Fibroblast of lung (primary cell): ENCODE results near the gene FNDC7. TPM values are rescaled to one million over a fixed set of nuclear protein-coding genes. Genes with fewer than 3 reads are reported as not detected.

Source experiments
- DNase-seq, 2 donors: peaks; one replicate each; pipeline versions ENCODE4 v3.0.0 to v3.0.0-alpha.2; 2010; ENCODE audit warnings: low read depth in 2 of 2
- H2AFZ ChIP-seq: 2 replicates; pipeline ENCODE4 v1.5.1; 2012; ENCODE audit warnings: low read length, control low read depth, inconsistent platforms
- H3K27ac ChIP-seq: 2 replicates; pipeline ENCODE4 v1.5.1; 2011; ENCODE audit warnings: low read length, control low read depth; ENCODE audit not compliant: insufficient read depth
- H3K27me3 ChIP-seq: 2 replicates; pipeline ENCODE4 v1.5.1; 2011; ENCODE audit warnings: mild to moderate bottlenecking, low read length; ENCODE audit not compliant: control insufficient read depth, insufficient read depth
- H3K36me3 ChIP-seq: 2 replicates; pipeline ENCODE4 v1.5.1; 2011; ENCODE audit warnings: low read length; ENCODE audit not compliant: control insufficient read depth, insufficient read depth
- H3K4me1 ChIP-seq: 2 replicates; pipeline ENCODE4 v1.5.1; 2011; ENCODE audit warnings: low read length; ENCODE audit not compliant: control insufficient read depth, insufficient read depth; ENCODE audit errors: extremely low read depth
- H3K4me2 ChIP-seq: 2 replicates; pipeline ENCODE4 v1.5.1; 2011; ENCODE audit warnings: low read length, control low read depth; ENCODE audit not compliant: insufficient read depth; ENCODE audit errors: extremely low read depth
- H3K4me3 ChIP-seq, 4 experiments: fragments of 200-600 bp in 1 of 4; sonication (generic) in 1 of 4; replicated peaks in 1 of 4; 2 replicates each; pipeline ENCODE4 v1.5.1; 2011 to 2016; ENCODE audit warnings: low read length in 4 of 4, low read depth in 3 of 4, mild to moderate bottlenecking in 3 of 4, control low read depth in 2 of 4, inconsistent platforms in 1 of 4, mixed read lengths in 1 of 4; ENCODE audit not compliant: insufficient read depth in 1 of 4; ENCODE audit errors: control extremely low read depth in 1 of 4
- H3K79me2 ChIP-seq: 2 replicates; pipeline ENCODE4 v1.5.1; 2012; ENCODE audit warnings: mild to moderate bottlenecking, low read length, inconsistent platforms; ENCODE audit not compliant: control insufficient read depth, insufficient read depth
- H3K9ac ChIP-seq: 2 replicates; pipeline ENCODE4 v1.5.1; 2011; ENCODE audit warnings: mild to moderate bottlenecking, low read length, control low read depth; ENCODE audit not compliant: insufficient read depth
- H3K9me3 ChIP-seq: 2 replicates; pipeline ENCODE4 v1.5.1; 2012; ENCODE audit warnings: low read depth, low read length; ENCODE audit not compliant: control insufficient read depth, insufficient read depth
- H4K20me1 ChIP-seq: 2 replicates; pipeline ENCODE4 v1.5.1; 2011; ENCODE audit warnings: low read length; ENCODE audit not compliant: control insufficient read depth, insufficient read depth; ENCODE audit errors: extremely low read depth
- EZH2 ChIP-seq: IDR thresholded peaks from 2 replicates; pipeline ENCODE4 v1.5.1; 2012; ENCODE audit warnings: low read length, control low read depth, mild to moderate bottlenecking; ENCODE audit errors: missing control alignments
- polyA plus RNA-seq, 2 donors: library from polyadenylated mRNA; depleted of rRNA in 1 of 2; stranded (reverse) in 1 of 2; unstranded in 1 of 2; fragments of >200 nt; gene quantifications; 2 replicates each; pipeline ENCODE4 v1.2.1, GENCODE V29; 2011 to 2012; ENCODE audit warnings: missing spikeins in 1 of 2
- total RNA-seq: library from RNA; depleted of rRNA; stranded (reverse); fragments of >200 nt; gene quantifications from 2 replicates; pipeline ENCODE4 v1.2.1, GENCODE V29; 2014
- TF ChIP-seq, protein P1 (sequence below), 2 donors: IDR thresholded peaks in 1 of 2; conservative IDR thresholded peaks in 1 of 2; 1 replicate in 1 of 2; 2 replicates in 1 of 2; pipeline ENCODE4 v1.5.1; 2011 to 2012; ENCODE audit warnings: low read length in 2 of 2, control low read depth in 1 of 2, inconsistent platforms in 1 of 2, low read depth in 1 of 2, mild to moderate bottlenecking in 1 of 2

The FNDC7 gene
- total and polyA plus RNA-seq, 2 donors (not counting 1 experiment from before 2014, with no cell fraction given): 0.06 to 0.17 TPM

DNA sequence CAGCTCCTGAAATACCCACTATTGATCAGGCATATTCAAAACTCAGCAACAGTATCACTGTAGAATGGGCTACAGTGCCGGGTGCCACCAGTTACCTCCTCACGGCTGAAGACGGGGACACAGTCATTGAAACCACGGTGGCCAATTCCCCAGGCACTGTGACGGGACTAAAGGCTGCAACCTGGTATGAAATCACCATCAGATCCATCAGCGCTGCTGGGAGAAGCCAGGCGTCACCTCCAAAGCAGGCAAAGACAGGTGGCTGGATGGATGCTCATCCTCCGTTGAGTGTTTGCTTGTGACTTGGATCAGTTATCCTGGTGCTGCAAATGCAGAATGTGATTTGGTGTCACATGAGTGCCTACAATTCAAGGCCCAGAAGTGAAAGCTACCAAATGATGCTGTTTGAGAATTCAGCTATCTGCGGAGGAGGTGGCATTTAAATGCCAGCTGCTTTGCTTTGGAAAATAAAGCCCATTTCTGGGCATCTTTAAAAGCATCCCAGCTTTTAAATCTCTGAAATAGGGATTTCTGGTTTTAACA, 5.1 kb downstream of the FNDC7 start:
- TF ChIP-seq EZH2: no peak
- TF ChIP-seq, protein P1, sequence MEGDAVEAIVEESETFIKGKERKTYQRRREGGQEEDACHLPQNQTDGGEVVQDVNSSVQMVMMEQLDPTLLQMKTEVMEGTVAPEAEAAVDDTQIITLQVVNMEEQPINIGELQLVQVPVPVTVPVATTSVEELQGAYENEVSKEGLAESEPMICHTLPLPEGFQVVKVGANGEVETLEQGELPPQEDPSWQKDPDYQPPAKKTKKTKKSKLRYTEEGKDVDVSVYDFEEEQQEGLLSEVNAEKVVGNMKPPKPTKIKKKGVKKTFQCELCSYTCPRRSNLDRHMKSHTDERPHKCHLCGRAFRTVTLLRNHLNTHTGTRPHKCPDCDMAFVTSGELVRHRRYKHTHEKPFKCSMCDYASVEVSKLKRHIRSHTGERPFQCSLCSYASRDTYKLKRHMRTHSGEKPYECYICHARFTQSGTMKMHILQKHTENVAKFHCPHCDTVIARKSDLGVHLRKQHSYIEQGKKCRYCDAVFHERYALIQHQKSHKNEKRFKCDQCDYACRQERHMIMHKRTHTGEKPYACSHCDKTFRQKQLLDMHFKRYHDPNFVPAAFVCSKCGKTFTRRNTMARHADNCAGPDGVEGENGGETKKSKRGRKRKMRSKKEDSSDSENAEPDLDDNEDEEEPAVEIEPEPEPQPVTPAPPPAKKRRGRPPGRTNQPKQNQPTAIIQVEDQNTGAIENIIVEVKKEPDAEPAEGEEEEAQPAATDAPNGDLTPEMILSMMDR (conservative IDR thresholded peaks at IDR 0.05 in 1 of 2, IDR thresholded peaks at IDR 0.05 in 1 of 2; ENCODE audit: low read depth in 1 of 2, low read length in 2 of 2): no peak
- no peak overlapping the region for H3K4me2 ChIP-seq
- H3K27ac ChIP-seq: no peak overlapping the region
- no peaks in the 10 kb centered on the region for H3K9me3 ChIP-seq
- no peaks in the 10 kb centered on the region for H4K20me1 ChIP-seq
- no peak overlapping the region for H2AFZ ChIP-seq
- H3K9ac ChIP-seq: no peak overlapping the region
- H3K27me3 ChIP-seq: no peaks in the 10 kb centered on the region
- H3K36me3 ChIP-seq: no peaks in the 10 kb centered on the region
- DNase-seq: no peak
- peaks cover 21% of the 10 kb centered on the region for H3K4me1 ChIP-seq
- no peaks in the 10 kb centered on the region for H3K79me2 ChIP-seq
- H3K4me3 ChIP-seq: no peak overlapping the region

DNA sequence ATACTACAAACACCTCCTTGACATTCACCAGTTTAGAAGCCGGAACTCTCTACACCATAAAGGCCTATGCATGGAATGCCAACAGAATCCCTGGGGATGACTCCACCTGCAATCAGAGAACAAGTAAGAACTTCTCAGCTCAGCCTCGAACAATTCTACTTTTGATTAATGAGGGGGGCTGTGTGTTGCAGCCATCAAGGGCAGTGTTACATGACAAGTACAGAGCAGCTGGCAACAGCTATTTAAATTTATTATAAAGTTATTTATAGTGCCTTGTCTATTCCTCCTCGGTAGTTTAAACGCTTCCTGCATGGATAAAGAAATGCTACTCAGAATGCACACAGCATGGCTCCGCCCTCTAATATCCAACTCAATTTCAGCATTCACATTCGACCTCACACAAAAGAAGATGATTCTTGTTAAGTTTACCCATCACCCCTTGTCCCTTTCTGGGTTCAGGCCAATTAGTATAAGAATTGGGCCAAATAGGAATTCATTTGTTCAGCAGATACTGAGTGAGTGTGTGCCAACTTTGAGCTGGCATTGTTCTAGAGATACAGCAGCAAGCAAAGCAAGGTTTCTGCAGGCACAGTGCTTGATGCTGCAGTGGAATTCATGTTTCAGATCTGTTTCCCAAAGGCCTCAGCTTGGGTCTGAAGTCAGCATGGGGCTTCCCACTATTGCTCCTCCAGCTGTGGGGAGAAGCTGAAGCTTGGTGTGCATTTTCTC, 6.4 kb downstream of the FNDC7 start:
- no peak for TF ChIP-seq EZH2
- TF ChIP-seq, protein P1 (conservative IDR thresholded peaks at IDR 0.05 in 1 of 2, IDR thresholded peaks at IDR 0.05 in 1 of 2; ENCODE audit: low read depth in 1 of 2, low read length in 2 of 2): no peak
- Histone ChIP-seq H3K79me2 (no peaks in the 10 kb centered on the region), H3K4me1 (peaks cover 21% of the 10 kb centered on the region), H3K9me3 (no peaks in the 10 kb centered on the region), H3K9ac (no peak overlapping the region), H2AFZ (peak overlapping the region; percentile 53), H3K4me2 (peak overlapping the region; percentile 66), H3K4me3 (no peak overlapping the region), H3K27ac (peak overlapping the region; percentile 88), H4K20me1 (no peaks in the 10 kb centered on the region), H3K36me3 (no peaks in the 10 kb centered on the region), H3K27me3 (no peaks in the 10 kb centered on the region)
- no peak for DNase-seq

DNA sequence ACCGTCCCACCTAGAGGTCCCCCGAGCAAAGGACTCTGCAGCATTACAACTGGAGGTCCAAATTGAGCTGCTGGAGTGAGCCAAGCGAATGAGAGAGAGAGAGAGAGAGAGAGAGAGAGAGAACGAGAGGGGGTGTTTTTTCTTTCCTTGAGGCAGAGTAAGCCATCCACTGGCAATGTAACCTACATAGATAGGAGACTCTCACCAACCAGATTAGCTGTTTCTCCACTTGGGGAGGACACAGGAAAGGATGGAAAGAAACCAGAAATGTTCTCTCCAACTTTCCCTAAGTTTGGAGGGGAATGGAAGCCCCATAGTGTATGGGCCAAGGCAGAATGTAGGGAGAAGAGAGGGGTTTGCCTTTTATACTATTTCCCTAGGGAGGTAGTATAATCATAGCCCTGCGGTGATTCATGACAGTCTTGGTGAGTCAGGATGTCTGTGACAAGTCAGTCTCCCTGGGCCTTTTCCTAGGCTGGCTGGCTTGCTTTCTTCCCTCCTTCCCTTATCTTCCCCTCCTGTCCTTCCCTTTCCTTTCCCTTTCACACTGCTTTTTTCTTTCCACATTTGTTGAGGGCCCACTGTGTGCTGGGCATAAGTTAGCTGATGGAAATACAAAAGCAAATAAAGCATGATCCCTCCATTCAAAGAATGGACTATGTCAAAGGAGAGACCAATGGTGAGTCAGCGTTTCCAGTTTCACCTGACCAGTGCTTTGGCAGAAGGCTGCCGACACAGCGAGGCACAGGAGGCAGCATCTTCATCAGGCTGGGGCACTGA, 7.1 kb downstream of the FNDC7 start:
- Histone ChIP-seq H3K27ac (peak overlapping the region; percentile 88), H3K36me3 (no peaks in the 10 kb centered on the region), H2AFZ (peak overlapping the region; percentile 53), H3K9me3 (no peaks in the 10 kb centered on the region), H3K4me3 (no peak overlapping the region), H3K4me2 (peak overlapping the region; percentile 66), H3K9ac (no peak overlapping the region), H3K27me3 (no peaks in the 10 kb centered on the region), H3K4me1 (peaks cover 21% of the 10 kb centered on the region), H4K20me1 (no peaks in the 10 kb centered on the region), H3K79me2 (no peaks in the 10 kb centered on the region)
- peak; percentile 78 to 90 for DNase-seq
- no peak for TF ChIP-seq EZH2
- TF ChIP-seq, protein P1 (conservative IDR thresholded peaks at IDR 0.05 in 1 of 2, IDR thresholded peaks at IDR 0.05 in 1 of 2; ENCODE audit: low read depth in 1 of 2, low read length in 2 of 2): no peak
